Measurements from ENCODE around the gene C8B. TPM values are rescaled to one million over a fixed set of nuclear protein-coding genes. Genes with fewer than 3 reads are reported as not detected.

Gene C8B
- total RNA-seq, 1 experiment from 2014 or later, result not detected

GRCh38 chr1:56983484-56983883 lies 17.7 kb upstream of the C8B start:
- no peak overlapping the region for H2AK5ac ChIP-seq (ENCODE audit: insufficient read length, low read length)
- H3K4me1 ChIP-seq (ENCODE audit: insufficient read depth, low read length), result no peaks in the 10 kb centered on the region
- no peak overlapping the region for H4K91ac ChIP-seq (ENCODE audit: insufficient read length, low read depth, low read length)
- WGBS (ENCODE audit: extremely low coverage, insufficient read length, low lambda C conversion rate), result no CpG with 5 or more reads among the region's 6 CpGs
- H2BK5ac ChIP-seq (ENCODE audit: insufficient read length, low read length), result no peak overlapping the region
- no peak overlapping the region for H2BK120ac ChIP-seq (ENCODE audit: low read depth, low read length, poor library complexity, severe bottlenecking)
- no peak overlapping the region for H3K27ac ChIP-seq (ENCODE audit: insufficient read length, low read depth, low read length)
- H3K18ac ChIP-seq (ENCODE audit: insufficient read length, low read depth, low read length), result no peak overlapping the region
- H2AFZ ChIP-seq (ENCODE audit: low read length), result no peak overlapping the region
- no peaks in the 10 kb centered on the region for H3K36me3 Mint-ChIP-seq (ENCODE audit: insufficient read depth in 1 of 3, low read depth in 3 of 3)
- TF ChIP-seq, protein P1, sequence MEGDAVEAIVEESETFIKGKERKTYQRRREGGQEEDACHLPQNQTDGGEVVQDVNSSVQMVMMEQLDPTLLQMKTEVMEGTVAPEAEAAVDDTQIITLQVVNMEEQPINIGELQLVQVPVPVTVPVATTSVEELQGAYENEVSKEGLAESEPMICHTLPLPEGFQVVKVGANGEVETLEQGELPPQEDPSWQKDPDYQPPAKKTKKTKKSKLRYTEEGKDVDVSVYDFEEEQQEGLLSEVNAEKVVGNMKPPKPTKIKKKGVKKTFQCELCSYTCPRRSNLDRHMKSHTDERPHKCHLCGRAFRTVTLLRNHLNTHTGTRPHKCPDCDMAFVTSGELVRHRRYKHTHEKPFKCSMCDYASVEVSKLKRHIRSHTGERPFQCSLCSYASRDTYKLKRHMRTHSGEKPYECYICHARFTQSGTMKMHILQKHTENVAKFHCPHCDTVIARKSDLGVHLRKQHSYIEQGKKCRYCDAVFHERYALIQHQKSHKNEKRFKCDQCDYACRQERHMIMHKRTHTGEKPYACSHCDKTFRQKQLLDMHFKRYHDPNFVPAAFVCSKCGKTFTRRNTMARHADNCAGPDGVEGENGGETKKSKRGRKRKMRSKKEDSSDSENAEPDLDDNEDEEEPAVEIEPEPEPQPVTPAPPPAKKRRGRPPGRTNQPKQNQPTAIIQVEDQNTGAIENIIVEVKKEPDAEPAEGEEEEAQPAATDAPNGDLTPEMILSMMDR (conservative IDR thresholded peaks at IDR 0.05), result no peak
- H2BK12ac ChIP-seq (ENCODE audit: insufficient read length, low read depth, low read length), result no peak overlapping the region
- no peak overlapping the region for H3K14ac ChIP-seq (ENCODE audit: insufficient read depth, low read length)
- H3K23ac ChIP-seq (ENCODE audit: insufficient read length, low read depth, low read length), result no peak overlapping the region
- no peaks in the 10 kb centered on the region for H4K20me1 ChIP-seq (ENCODE audit: control insufficient read depth, insufficient read depth, insufficient read length)
- no peaks in the 10 kb centered on the region for H3K27me3 ChIP-seq (ENCODE audit: insufficient read depth, low read length)
- no peak overlapping the region for H3K27ac Mint-ChIP-seq
- 0 out of 4 replicates have a peak, but pooled peaks cover 0 to 3% of the 10 kb centered on the region in 2 experiments for H3K4me1 Mint-ChIP-seq
- H2BK20ac ChIP-seq (ENCODE audit: low read depth, low read length, poor library complexity, severe bottlenecking), result no peak overlapping the region
- no peak overlapping the region for H4K5ac ChIP-seq (ENCODE audit: insufficient read length, low read depth, low read length)
- no peak overlapping the region for H3K56ac ChIP-seq (ENCODE audit: insufficient read length, low read depth, low read length)
- no peak overlapping the region for H3K4me3 Mint-ChIP-seq
- no peak overlapping the region for H3K4ac ChIP-seq (ENCODE audit: low read depth, low read length)
- no peaks in the 10 kb centered on the region; a peak in 1 of 5 replicates for H3K9me3 Mint-ChIP-seq
- no peak overlapping the region for H3K9ac ChIP-seq (ENCODE audit: extremely low read depth, insufficient read length, low read length)
- H3K9me3 ChIP-seq (ENCODE audit: control insufficient read depth, low read depth, low read length), result no peaks in the 10 kb centered on the region
- peaks cover 3% of the 10 kb centered on the region; the same call in 1 of the 2 replicates for H3K27me3 Mint-ChIP-seq (ENCODE audit: low read depth)
- H3K79me2 ChIP-seq (ENCODE audit: insufficient read depth, low read length), result no peaks in the 10 kb centered on the region; the same call in 1 of the 2 replicates
- no peak overlapping the region for H3K4me2 ChIP-seq (ENCODE audit: insufficient read depth, insufficient read length, low read length)
- no peaks in the 10 kb centered on the region for H3K23me2 ChIP-seq (ENCODE audit: insufficient read length, low read depth, low read length, poor library complexity, severe bottlenecking)
- no peak overlapping the region for H3T11ph ChIP-seq (ENCODE audit: low read length)
- no peak for DNase-seq
- no peak overlapping the region for H4K8ac ChIP-seq (replicated peaks; ENCODE audit: insufficient read length, low read depth, low read length)
- no peak overlapping the region for H2BK15ac ChIP-seq (ENCODE audit: low read depth, low read length)
- H3K79me1 ChIP-seq (ENCODE audit: insufficient read depth, low read depth, low read length, poor library complexity, severe bottlenecking), result no peaks in the 10 kb centered on the region

Measured in H9 (cell line).